Activated CD4-positive, CD25-positive, alpha-beta regulatory T cell treated with anti-CD3 and anti-CD28 coated beads, Interleukin-2, amount 50 U/mL, for 24 hours (primary cell): ENCODE results near the gene PCSK2.

Source experiments
- ATAC-seq, 2 donors: fragments of 150-1000 bp; cut with Tn5 transposase; one replicate each; pipeline ENCODE4 v1.10.0; 2021; ENCODE audit warnings: mild to moderate bottlenecking in 1 of 2, moderate library complexity in 1 of 2

The PCSK2 gene

GRCh38 chr20:17343656-17344452 lies 117.0 kb downstream of the PCSK2 start:
- ATAC-seq, result no peak

- ATAC-seq, result no peak
Measured at GRCh38 chr20:17344790-17345189, 118.0 kb downstream of the PCSK2 start.

- no peak for ATAC-seq
Measured at GRCh38 chr20:17345321-17345720, 118.5 kb downstream of the PCSK2 start.

DNA sequence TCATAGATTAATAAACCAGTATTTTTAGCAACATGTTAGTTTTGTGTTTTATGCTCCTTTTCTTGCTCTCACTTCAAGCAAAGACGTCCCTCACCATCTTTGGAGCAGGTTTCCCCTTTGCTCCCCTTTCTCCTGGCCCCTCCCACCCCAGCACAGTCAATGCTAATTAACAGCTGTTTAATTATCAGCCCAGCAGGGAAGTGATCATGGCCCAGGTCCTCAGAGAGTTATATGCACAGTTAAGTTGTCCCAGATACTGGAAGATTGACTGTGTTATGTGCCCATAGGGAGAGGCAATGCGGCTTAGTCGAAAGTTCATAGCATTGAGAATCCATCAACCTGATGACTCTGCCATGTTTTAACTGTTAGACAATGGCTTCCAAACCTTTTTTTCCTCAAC lies 123.5 kb downstream of the PCSK2 start:
- no peak for ATAC-seq

DNA sequence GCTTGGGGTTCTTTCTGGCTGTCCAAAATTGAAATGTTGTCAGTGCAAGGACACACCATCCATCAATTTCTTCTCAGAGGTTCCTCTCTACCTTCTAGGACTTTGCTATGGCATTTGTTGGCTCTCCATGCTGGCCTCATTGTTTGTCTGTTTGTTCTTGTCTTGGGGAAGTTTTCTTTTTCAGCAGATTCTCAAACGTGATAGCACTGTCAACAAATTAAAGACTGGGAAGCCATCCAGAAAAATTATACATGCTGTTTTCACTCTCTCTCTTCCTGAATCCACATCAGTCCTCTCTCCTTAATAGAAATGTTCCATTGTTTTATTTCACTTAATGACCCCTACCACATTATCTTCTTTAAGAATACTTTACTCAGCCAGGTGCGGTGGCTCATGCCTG lies 130.4 kb downstream of the PCSK2 start:
- ATAC-seq, result no peak

DNA sequence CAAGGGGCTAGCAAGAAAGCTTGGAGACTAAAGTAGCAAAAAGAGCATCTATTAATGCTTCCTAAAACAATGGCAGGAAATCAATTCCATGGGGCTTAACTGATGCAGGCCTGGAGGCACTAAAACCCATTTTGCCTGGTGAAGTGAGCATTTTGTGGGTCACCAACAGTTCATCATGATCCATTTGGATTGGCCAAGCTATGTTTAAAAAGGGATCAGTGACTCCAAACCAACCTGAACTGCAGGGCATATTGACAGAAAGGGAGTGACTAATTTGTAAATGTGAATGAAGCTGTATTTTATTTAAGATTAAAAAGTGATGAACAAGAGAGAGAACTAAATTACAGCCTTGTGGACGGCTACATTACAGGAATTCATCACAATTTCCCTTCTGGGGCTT lies 132.0 kb downstream of the PCSK2 start:
- ATAC-seq, result no peak

DNA sequence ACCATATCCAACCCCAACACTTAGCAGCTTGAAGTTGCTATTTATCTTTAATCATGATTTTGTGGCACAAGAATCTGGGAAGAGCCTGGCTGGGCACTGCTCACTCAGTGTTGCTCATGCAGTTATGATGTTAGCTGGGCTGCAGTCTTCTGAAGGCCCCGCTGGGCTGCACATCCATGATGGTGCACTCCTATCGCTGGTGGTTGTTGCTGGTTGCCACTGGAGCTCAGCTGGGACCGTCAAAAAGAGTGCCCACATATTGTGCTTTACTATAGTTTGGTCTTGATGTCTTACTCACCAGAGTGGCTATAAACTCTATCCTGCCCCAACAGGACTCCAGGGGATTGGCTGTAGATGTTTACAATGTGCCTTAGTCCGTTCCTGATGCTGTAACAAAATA lies 137.8 kb downstream of the PCSK2 start:
- ATAC-seq, result no peak

- no peak for ATAC-seq
Measured at GRCh38 chr20:17365831-17366230, 139.0 kb downstream of the PCSK2 start.

- no peak for ATAC-seq
Measured at GRCh38 chr20:17369506-17369905, 142.7 kb downstream of the PCSK2 start.

DNA sequence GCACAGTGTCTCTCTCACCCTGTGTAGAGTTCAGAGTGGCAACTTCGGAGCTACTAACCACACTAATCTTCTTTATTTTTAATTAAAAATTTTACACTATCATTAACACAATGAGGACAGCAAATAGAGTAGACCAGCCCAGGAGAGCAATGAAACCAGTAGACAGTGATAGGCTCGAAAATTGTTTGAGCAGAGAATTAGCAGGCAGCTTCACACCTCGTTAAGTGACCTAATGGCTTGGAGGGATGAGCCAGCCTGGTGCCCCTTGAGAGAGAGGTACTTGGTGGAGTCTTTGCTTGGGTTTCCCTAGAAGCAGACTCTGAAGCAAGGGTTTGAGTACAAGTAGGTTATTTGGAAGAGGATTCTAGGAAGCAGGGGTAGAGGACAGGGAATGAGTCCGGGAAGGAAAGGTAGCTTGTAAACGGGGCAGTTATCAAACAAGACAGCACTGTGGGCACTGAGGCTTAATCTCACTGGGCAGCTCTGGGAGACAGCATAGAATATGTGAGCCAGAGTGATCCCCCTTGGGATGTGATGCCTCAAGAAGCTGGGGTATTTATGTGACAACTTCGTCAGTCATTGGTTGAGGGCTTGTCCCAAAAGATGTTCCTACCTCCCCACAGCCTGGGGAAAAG lies 146.1 kb downstream of the PCSK2 start:
- no peak for ATAC-seq

- ATAC-seq, result no peak
Measured at GRCh38 chr20:17374086-17374485, 147.2 kb downstream of the PCSK2 start.

DNA sequence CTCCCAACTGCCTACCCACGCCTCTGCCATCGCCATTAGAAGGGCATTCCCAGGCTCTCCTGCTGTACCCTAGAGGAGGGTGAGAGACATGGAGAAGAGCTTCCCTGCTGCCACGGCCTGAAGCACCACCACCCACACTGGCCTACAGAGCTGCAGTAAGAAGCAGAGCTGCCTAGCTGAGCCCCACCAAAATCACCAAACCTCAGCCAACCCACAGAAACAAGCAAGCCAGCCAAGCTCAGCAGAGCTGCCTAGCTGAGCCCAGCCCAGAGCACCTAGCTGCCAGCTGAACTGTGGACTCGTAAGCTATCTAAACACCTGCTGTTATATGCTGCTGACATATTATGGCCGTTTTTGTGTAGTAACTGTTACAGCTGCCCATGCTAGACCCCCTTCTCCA lies 149.2 kb downstream of the PCSK2 start:
- ATAC-seq, result no peak

GRCh38 chr20:17377231-17377630 lies 150.4 kb downstream of the PCSK2 start:
- ATAC-seq, result no peak

- ATAC-seq, result no peak
Measured at GRCh38 chr20:17379651-17380050, 152.8 kb downstream of the PCSK2 start.

- no peak for ATAC-seq
Measured at GRCh38 chr20:17380801-17381200, 154.0 kb downstream of the PCSK2 start.

DNA sequence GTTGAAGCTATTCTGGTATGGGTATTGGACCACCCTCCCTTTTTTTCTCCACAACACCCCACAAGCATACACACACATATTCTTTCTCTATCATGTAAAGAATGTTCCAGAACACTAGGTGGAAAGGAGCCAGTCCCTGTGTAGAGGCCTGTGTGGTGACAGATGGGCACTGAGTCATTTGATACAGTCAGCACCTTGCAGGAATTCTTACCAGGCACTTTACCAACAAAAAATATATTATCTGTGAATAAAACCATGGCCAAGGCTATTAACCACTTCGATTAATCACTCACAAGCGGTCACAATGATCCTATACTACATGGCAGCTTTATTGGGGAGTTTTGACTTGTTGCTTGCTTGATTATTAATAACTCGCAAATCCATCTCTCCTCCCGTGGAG lies 154.9 kb downstream of the PCSK2 start:
- ATAC-seq, result no peak

DNA sequence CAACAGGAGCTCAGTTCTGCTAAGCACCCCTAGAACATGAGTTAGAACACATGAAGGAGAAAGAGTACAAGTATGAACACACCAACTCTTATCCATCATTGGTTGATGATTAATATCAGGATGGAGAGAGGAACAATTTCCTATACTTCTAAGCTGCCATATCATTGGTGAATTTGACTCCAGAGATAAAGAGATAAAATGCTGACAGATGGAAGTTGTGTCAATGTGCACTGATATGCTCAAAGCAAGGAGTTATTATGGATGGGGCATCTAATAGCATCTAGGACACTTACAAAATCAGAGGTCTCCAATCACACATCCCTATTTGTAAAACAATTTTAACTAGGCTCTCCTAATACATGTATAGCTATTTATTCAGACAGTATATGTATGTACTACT lies 159.0 kb downstream of the PCSK2 start:
- ATAC-seq, result no peak

DNA sequence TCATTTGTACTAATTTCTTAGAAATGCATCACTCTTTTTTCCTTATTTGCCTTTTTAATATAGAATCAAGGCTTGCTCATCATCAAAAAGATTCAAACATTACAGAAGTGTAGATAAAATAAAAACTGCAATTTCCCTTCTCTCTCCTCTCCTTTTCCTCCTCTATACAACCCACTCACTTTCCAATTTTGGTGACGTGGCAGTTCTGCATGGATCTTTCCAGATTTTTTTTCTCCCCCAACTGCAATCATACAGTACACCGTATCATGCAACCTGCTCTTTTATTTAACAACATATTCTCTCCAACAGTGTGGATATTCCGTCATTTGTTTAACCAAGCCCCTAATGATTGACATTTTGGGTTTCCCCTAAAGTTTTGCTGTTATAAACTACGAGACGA lies 163.8 kb downstream of the PCSK2 start:
- no peak for ATAC-seq

- no peak for ATAC-seq
Measured at GRCh38 chr20:17391127-17391771, 164.4 kb downstream of the PCSK2 start.

GRCh38 chr20:17394411-17394810 lies 167.6 kb downstream of the PCSK2 start:
- no peak for ATAC-seq

DNA sequence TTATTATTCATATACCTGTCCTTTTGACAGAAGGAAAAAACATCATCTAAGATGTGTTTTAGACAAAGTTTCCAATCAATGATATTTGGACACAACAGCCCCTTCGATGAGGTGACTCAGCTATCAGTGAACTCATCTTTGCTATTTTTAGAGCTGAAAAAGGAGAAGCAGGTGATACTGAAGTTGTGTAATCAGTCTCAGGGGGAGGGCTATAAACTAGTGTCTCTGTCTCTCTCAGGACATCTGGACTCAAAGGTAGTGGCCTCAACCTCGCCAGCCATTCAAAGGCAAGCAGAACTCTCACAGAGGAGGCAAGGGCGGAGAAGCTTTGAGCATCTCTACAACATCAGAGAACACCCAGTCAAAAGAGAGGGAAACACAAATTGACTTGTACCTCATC lies 168.9 kb downstream of the PCSK2 start:
- no peak for ATAC-seq

DNA sequence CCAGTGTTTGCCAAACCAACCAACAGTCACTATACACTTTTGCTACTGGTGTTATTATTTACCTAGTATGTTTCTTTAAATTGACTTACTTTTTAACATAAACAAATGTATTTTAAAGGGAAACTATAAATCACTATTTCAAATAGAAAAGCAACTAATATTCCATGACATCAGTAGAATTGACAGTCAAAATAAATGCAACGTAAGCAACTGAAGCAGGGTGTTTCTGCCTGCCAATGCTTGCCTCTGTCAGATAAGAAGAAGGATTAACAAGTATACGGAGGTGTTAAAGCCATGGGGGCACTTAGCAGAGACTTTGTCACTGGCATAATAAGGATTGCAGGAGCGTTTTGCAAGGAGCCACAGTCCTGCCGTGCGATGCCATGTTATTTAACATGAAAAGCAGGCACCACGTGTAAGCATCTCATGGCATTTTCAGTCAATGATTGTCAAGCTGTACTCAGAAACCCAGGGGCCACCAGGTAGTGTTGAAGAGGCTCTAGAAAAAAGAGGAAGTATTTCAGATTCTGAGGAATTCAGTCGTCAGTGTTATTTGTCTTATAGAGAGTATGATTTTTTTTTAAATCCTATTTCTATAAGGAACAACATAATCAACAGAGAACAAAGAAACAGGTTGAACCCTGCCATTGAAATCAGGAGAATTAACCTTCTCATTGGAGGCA lies 172.6 kb downstream of the PCSK2 start:
- ATAC-seq, result no peak

- ATAC-seq, result no peak
Measured at GRCh38 chr20:17403461-17403860, 176.6 kb downstream of the PCSK2 start.
